Upper lobe of left lung (tissue), 4 donors: ENCODE data around the gene SLC38A3.

ENCODE experiments used
- CTCF ChIP-seq, 6 experiments: fragments of 450-650 bp in 4 of 6; fragments of 200-600 bp in 2 of 6; sonication (generic) in 2 of 6; IDR thresholded peaks; one replicate each; pipeline ENCODE4 v1.5.1; 2016 to 2019; ENCODE audit warnings: antibody characterized with exemption in 6 of 6
- EP300 ChIP-seq, 4 donors: sonication (generic); formaldehyde crosslinking; IDR thresholded peaks; one replicate each; pipeline ENCODE4 v1.5.1; 2017; ENCODE audit warnings: antibody characterized with exemption in 4 of 4, control low read depth in 2 of 4
- POLR2A ChIP-seq, 4 donors: fragments of 450-650 bp; IDR thresholded peaks; one replicate each; pipeline ENCODE4 v1.5.1; 2016 to 2017; ENCODE audit warnings: antibody characterized with exemption in 4 of 4, mild to moderate bottlenecking in 2 of 4
- POLR2AphosphoS5 ChIP-seq, 2 donors: sonication (generic); formaldehyde crosslinking; IDR thresholded peaks; one replicate each; pipeline ENCODE4 v1.5.1; 2017; ENCODE audit warnings: antibody characterized with exemption in 2 of 2

- TF ChIP-seq CTCF (IDR thresholded peaks at IDR 0.05) (no peak), POLR2A (IDR thresholded peaks at IDR 0.05) (no peak), POLR2AphosphoS5 (IDR thresholded peaks at IDR 0.05) (no peak), EP300 (IDR thresholded peaks at IDR 0.05) (no peak)
Measured at GRCh38 chr3:50212971-50213370, 7.9 kb downstream of the SLC38A3 start.
